A673 (cell line): ENCODE data around the gene PHKA2. TPM values are rescaled to one million over a fixed set of nuclear protein-coding genes. Genes with fewer than 3 reads are reported as not detected.

Source experiments
- total RNA-seq: library from RNA; stranded (reverse); gene quantifications from 2 replicates; pipeline ENCODE4 v1.2.3, GENCODE V29; 2021

The PHKA2 gene
- total RNA-seq, 1 experiment from 2014 or later, result 31.4 TPM

Other genes starting within 250 kb of the PHKA2 start
- 61.3 and 73.6 TPM in 2 replicates for gene ADGRG2, start 138.4 kb upstream of the PHKA2 start, total RNA-seq